SK-N-SH (cell line): ENCODE measurements around the gene ZNF750. TPM values are rescaled to one million over a fixed set of nuclear protein-coding genes. Genes with fewer than 3 reads are reported as not detected.

ENCODE experiments used
- CTCF ChIA-PET: fragments of 300-600, 350-600 bp; formaldehyde crosslinking; extraction: SDS; loops from one replicate; lab custom pipeline; 2021; lab: Yijun Ruan, JAX
- POLR2A ChIA-PET: fragments of 350-600 bp; sonication (Branson Sonifier 250); formaldehyde crosslinking; extraction: SDS; loops from one replicate; lab custom pipeline; 2020; ENCODE audit warnings: antibody characterized with exemption, inconsistent platforms; lab: Yijun Ruan, JAX
- DNase-seq: peaks from one replicate; pipeline ENCODE4 v3.0.0; 2012
- H2AFZ ChIP-seq: fragments of 200-600 bp; sonication (generic); 2 replicates; pipeline ENCODE4 v1.8.1; 2016; ENCODE audit warnings: antibody characterized with exemption, mild to moderate bottlenecking, low read depth
- H3F3A ChIP-seq: fragments of 200-600 bp; sonication (generic); replicated peaks from 2 replicates; pipeline ENCODE3; 2016; ENCODE audit warnings: antibody characterized with exemption, mild to moderate bottlenecking; ENCODE audit not compliant: insufficient read depth
- H3K27ac ChIP-seq, 2 experiments: fragments of 200-500 bp in 1 of 2; fragments of 200-600 bp in 1 of 2; sonication (Bioruptor generic) in 1 of 2; sonication (generic), shearing (Covaris generic) in 1 of 2; 2 replicates each; pipeline versions ENCODE4 v1.5.1 to v1.6.1; 2014 to 2016; ENCODE audit warnings: low read depth in 2 of 2, inconsistent platforms in 1 of 2, low read length in 1 of 2, mild to moderate bottlenecking in 1 of 2, mixed read lengths in 1 of 2
- H3K27me3 ChIP-seq: fragments of 200-600 bp; sonication (generic), shearing (Covaris generic); 2 replicates; pipeline ENCODE4 v1.6.1; 2016; ENCODE audit warnings: mixed run types; ENCODE audit not compliant: insufficient read depth
- H3K36me3 ChIP-seq, 2 experiments: fragments of 200-500 bp in 1 of 2; fragments of 200-600 bp in 1 of 2; sonication (Bioruptor generic) in 1 of 2; sonication (generic) in 1 of 2; replicated peaks in 1 of 2; 2 replicates each; pipeline versions ENCODE3 to v1.5.1; 2014 to 2016; ENCODE audit warnings: low read length in 1 of 2, mild to moderate bottlenecking in 1 of 2; ENCODE audit not compliant: insufficient read depth in 2 of 2, control insufficient read depth in 1 of 2
- H3K4me1 ChIP-seq, 2 experiments: fragments of 200-500 bp in 1 of 2; fragments of 200-600 bp in 1 of 2; sonication (Bioruptor generic) in 1 of 2; sonication (generic), shearing (Covaris generic) in 1 of 2; 2 replicates each; pipeline versions ENCODE4 v1.5.1 to v1.6.1; 2014 to 2016; ENCODE audit warnings: low read depth in 1 of 2, low read length in 1 of 2, mixed run types in 1 of 2; ENCODE audit not compliant: insufficient read depth in 2 of 2, control insufficient read depth in 1 of 2
- H3K4me2 ChIP-seq: fragments of 200-600 bp; sonication (generic), shearing (Covaris generic); 2 replicates; pipeline ENCODE4 v1.6.1; 2017; ENCODE audit warnings: mixed run types
- H3K4me3 ChIP-seq, 2 experiments: fragments of 200-500 bp in 1 of 2; fragments of 200-600 bp in 1 of 2; sonication (Bioruptor generic) in 1 of 2; sonication (generic), shearing (Covaris generic) in 1 of 2; 2 replicates each; pipeline versions ENCODE4 v1.5.1 to v1.8.1; 2014 to 2016; ENCODE audit warnings: low read depth in 2 of 2, inconsistent platforms in 1 of 2, low read length in 1 of 2, mild to moderate bottlenecking in 1 of 2, mixed read lengths in 1 of 2, moderate library complexity in 1 of 2
- H3K79me2 ChIP-seq: fragments of 200-600 bp; sonication (generic); 2 replicates; pipeline ENCODE4 v1.8.1; 2017; ENCODE audit warnings: mild to moderate bottlenecking; ENCODE audit not compliant: insufficient read depth
- H3K9ac ChIP-seq: fragments of 200-600 bp; sonication (generic); 2 replicates; pipeline ENCODE4 v1.6.1; 2017; ENCODE audit warnings: mixed run types
- H3K9me2 ChIP-seq: fragments of 200-600 bp; sonication (generic); 2 replicates; pipeline ENCODE4 v1.6.1; 2017; ENCODE audit warnings: mixed run types
- H3K9me3 ChIP-seq: fragments of 200-600 bp; sonication (generic); 2 replicates; pipeline ENCODE4 v1.6.1; 2017; ENCODE audit warnings: mixed run types, mild to moderate bottlenecking, moderate library complexity
- H4K20me1 ChIP-seq: fragments of 200-600 bp; sonication (generic); 2 replicates; pipeline ENCODE4 v1.6.1; 2017; ENCODE audit warnings: mild to moderate bottlenecking, mixed run types; ENCODE audit not compliant: insufficient read depth
- CTCF ChIP-seq: fragments of 200-600 bp; sonication (generic); IDR thresholded peaks from 2 replicates; pipeline ENCODE4 v1.6.1; 2017; ENCODE audit warnings: antibody characterized with exemption, mild to moderate bottlenecking, moderate library complexity
- ELF1 ChIP-seq: IDR thresholded peaks from 2 replicates; pipeline ENCODE4 v1.4.0; 2012
- EP300 ChIP-seq, 2 experiments: IDR thresholded peaks; 2 replicates each; pipeline versions ENCODE4 v1.4.0 to v1.6.1; 2012; ENCODE audit warnings: borderline replicate concordance in 1 of 2, low read depth in 1 of 2, low read length in 1 of 2
- EZH2phosphoT487 ChIP-seq: fragments of 200-600 bp; sonication (generic); IDR thresholded peaks from 2 replicates; pipeline ENCODE4 v1.6.1; 2017; ENCODE audit warnings: low read depth, mixed run types, mild to moderate bottlenecking, antibody characterized with exemption, moderate library complexity, borderline replicate concordance
- FOXJ3 ChIP-seq: sonication (generic); formaldehyde crosslinking; IDR thresholded peaks from 2 replicates; pipeline ENCODE4 v1.5.1; 2020; ENCODE audit warnings: mild to moderate bottlenecking, missing genetic modification reagents
- FOXM1 ChIP-seq: IDR thresholded peaks from 2 replicates; pipeline ENCODE4 v1.4.0; 2012; ENCODE audit warnings: low read depth, mild to moderate bottlenecking
- GABPA ChIP-seq: IDR thresholded peaks from 2 replicates; pipeline ENCODE4 v1.4.0; 2012; ENCODE audit warnings: low read depth, mild to moderate bottlenecking
- IRF3 ChIP-seq: fragments of 150-350 bp; IDR thresholded peaks from 2 replicates; pipeline ENCODE4 v1.6.1; 2016; ENCODE audit warnings: mild to moderate bottlenecking, low read depth, low read length
- JUND ChIP-seq: IDR thresholded peaks from 2 replicates; pipeline ENCODE4 v1.4.0; 2012
- MAX ChIP-seq: IDR thresholded peaks from 2 replicates; pipeline ENCODE4 v1.4.0; 2012; ENCODE audit warnings: low read depth
- MEF2A ChIP-seq: IDR thresholded peaks from 2 replicates; pipeline ENCODE4 v1.4.0; 2012; ENCODE audit warnings: low read depth, borderline replicate concordance
- NFIC ChIP-seq: IDR thresholded peaks from 2 replicates; pipeline ENCODE4 v1.4.0; 2012; ENCODE audit warnings: borderline replicate concordance
- NRF1 ChIP-seq: IDR thresholded peaks from 2 replicates; pipeline ENCODE4 v1.6.1; 2012; ENCODE audit warnings: low read depth, mild to moderate bottlenecking, low read length
- PBX3 ChIP-seq: IDR thresholded peaks from 2 replicates; pipeline ENCODE4; 2012
- RAD21 ChIP-seq: IDR thresholded peaks from 2 replicates; pipeline ENCODE4 v1.6.1; 2012; ENCODE audit warnings: mild to moderate bottlenecking, low read length
- RCOR1 ChIP-seq: fragments of 150-350 bp; IDR thresholded peaks from 2 replicates; pipeline ENCODE4 v1.6.1; 2017; ENCODE audit warnings: antibody characterized with exemption, low read length
- TEAD4 ChIP-seq: IDR thresholded peaks from 2 replicates; pipeline ENCODE4 v1.4.0; 2012; ENCODE audit warnings: mild to moderate bottlenecking, borderline replicate concordance; ENCODE audit not compliant: insufficient read depth
- USF1 ChIP-seq: IDR thresholded peaks from 2 replicates; pipeline ENCODE4 v1.4.0; 2012; ENCODE audit warnings: low read depth, borderline replicate concordance
- USF2 ChIP-seq: fragments of 150-350 bp; IDR thresholded peaks from 2 replicates; pipeline ENCODE4 v1.6.1; 2017; ENCODE audit warnings: antibody characterized with exemption, low read length, low read depth, borderline replicate concordance
- YY1 ChIP-seq: IDR thresholded peaks from 2 replicates; pipeline ENCODE4 v1.4.0; 2012; ENCODE audit warnings: low read depth, mild to moderate bottlenecking
- ZBTB33 ChIP-seq: IDR thresholded peaks from 2 replicates; pipeline ENCODE4 v1.4.0; 2012; ENCODE audit warnings: low read depth, borderline replicate concordance
- polyA plus RNA-seq, 3 experiments: library from polyadenylated mRNA; depleted of rRNA; stranded (reverse); fragments of >200 nt; gene quantifications; 2 replicates each; pipeline ENCODE4 v1.2.3, GENCODE V29; 2012

ZNF750 gene
- polyA plus RNA-seq, 1 of the 3 experiments (the other 2 are of a cell fraction), result not detected

GRCh38 chr17:82826956-82827355, 12.9 kb downstream of the ZNF750 start (continued):
- TF ChIP-seq GABPA (no peak), FOXM1 (no peak), USF2 (no peak), JUND (no peak), RCOR1 (no peak)
- TF ChIP-seq, all 33 proteins: peak for 0

GRCh38 chr17:82826211-82826610, 13.6 kb downstream of the ZNF750 start:
- no peak overlapping the region for H3K27ac ChIP-seq
- no peak overlapping the region for H3K4me3 ChIP-seq
- no peak overlapping the region for H2AFZ ChIP-seq
- H3K4me1 ChIP-seq, result peaks cover 3 to 11% of the 10 kb centered on the region in 2 experiments; a peak in 1 of 4 replicates
- H4K20me1 ChIP-seq, result no peaks in the 10 kb centered on the region; the same call in 1 of the 2 replicates
- no peak overlapping the region for H3K4me2 ChIP-seq
- TF ChIP-seq ZBTB33 (no peak), NFIC (no peak), EZH2phosphoT487 (no peak), EP300 (IDR thresholded peaks at IDR 0.05; ENCODE audit: borderline replicate concordance in 1 of 2, low read depth in 1 of 2, low read length in 1 of 2) (no peak), FOXJ3 (no peak), RAD21 (no peak), GABPA (no peak), TEAD4 (no peak), NRF1 (no peak), ELF1 (no peak), FOXM1 (no peak), CTCF (no peak), PBX3 (no peak), RCOR1 (no peak), YY1 (no peak), MAX (no peak), MEF2A (no peak), IRF3 (no peak), USF1 (no peak)
- H3K9ac ChIP-seq, result no peak overlapping the region
- CTCF ChIA-PET, result interaction anchor here (1.1 kb wide), 1 partner anchor 12 kb away, joined by 3 read pairs; no protein-coding TSS in a partner anchor
- peaks cover 0 to 17% of the 10 kb centered on the region in 2 experiments for H3K36me3 ChIP-seq
- no peaks in the 10 kb centered on the region for H3K27me3 ChIP-seq
- no peaks in the 10 kb centered on the region for H3F3A ChIP-seq
- POLR2A ChIA-PET, result no interaction called here
- H3K9me3 ChIP-seq, result peaks cover 4% of the 10 kb centered on the region; the same call in 1 of the 2 replicates
- H3K9me2 ChIP-seq, result no peaks in the 10 kb centered on the region
- peaks cover 10% of the 10 kb centered on the region; the same call in 1 of the 2 replicates for H3K79me2 ChIP-seq
- no peak for DNase-seq
